T-cell (primary cell): ENCODE data around the gene NEK10. TPM values are rescaled to one million over a fixed set of nuclear protein-coding genes. Genes with fewer than 3 reads are reported as not detected.

ENCODE experiments used
- ATAC-seq, 4 experiments: fragments of 200-7000 bp in 3 of 4; fragments of 150-1000 bp in 1 of 4; cut with Tn5 transposase; replicated peaks in 1 of 4; 1 replicate in 3 of 4; 2 replicates in 1 of 4; pipeline ENCODE4 v1.10.0; 2021; ENCODE audit warnings: moderate library complexity in 3 of 4, mild to moderate bottlenecking in 2 of 4, moderate number of reproducible peaks in 1 of 4
- CTCF ChIA-PET, 2 donors: fragments of 300-600 bp; sonication (Branson Sonifier 250); formaldehyde crosslinking; loops; one replicate each; lab custom pipeline; 2022; ENCODE audit warnings: antibody characterized with exemption in 2 of 2; lab: Charles Lee
- POLR2A ChIA-PET, 2 donors: fragments of 300-600 bp; sonication (Branson Sonifier 250); formaldehyde crosslinking; loops; one replicate each; lab custom pipeline; 2022; ENCODE audit warnings: antibody characterized with exemption in 2 of 2; lab: Charles Lee
- DNase-seq, 35 experiments: peaks; one replicate each; pipeline versions ENCODE4 v3.0.0 to v3.0.0-alpha.2; 2013 to 2023
- H3K27ac ChIP-seq: one replicate; pipeline ENCODE4 v1.5.1; 2013; ENCODE audit warnings: low read length
- H3K27me3 ChIP-seq, 2 experiments: replicated peaks in 1 of 2; 1 replicate in 1 of 2; 2 replicates in 1 of 2; pipeline versions ENCODE4 v1.6.1 to v1.7.0; 2013; ENCODE audit warnings: low read length in 1 of 2, mixed read lengths in 1 of 2; ENCODE audit not compliant: control insufficient read depth in 2 of 2, insufficient read depth in 2 of 2; ENCODE audit errors: extremely low read depth in 1 of 2
- H3K36me3 ChIP-seq, 2 donors: 1 replicate in 1 of 2; 2 replicates in 1 of 2; pipeline versions ENCODE4 v1.6.1 to v1.7.0; 2013; ENCODE audit warnings: low read length in 1 of 2; ENCODE audit not compliant: control insufficient read depth in 2 of 2, insufficient read depth in 1 of 2; ENCODE audit errors: extremely low read depth in 1 of 2
- H3K4me1 ChIP-seq, 2 experiments: 1 replicate in 1 of 2; 2 replicates in 1 of 2; pipeline versions ENCODE4 v1.6.1 to v1.7.0; 2013; ENCODE audit warnings: low read length in 2 of 2, mixed read lengths in 1 of 2; ENCODE audit not compliant: insufficient read depth in 2 of 2, control insufficient read depth in 1 of 2; ENCODE audit errors: extremely low read depth in 1 of 2
- H3K4me3 ChIP-seq, 2 donors: 1 replicate in 1 of 2; 2 replicates in 1 of 2; pipeline versions ENCODE4 v1.5.1 to v1.7.0; 2013; ENCODE audit warnings: mild to moderate bottlenecking in 2 of 2, low read length in 1 of 2, moderate library complexity in 1 of 2; ENCODE audit not compliant: control insufficient read depth in 1 of 2; ENCODE audit errors: extremely low read depth in 1 of 2
- H3K9me3 ChIP-seq: 2 replicates; pipeline ENCODE4 v1.7.0; 2013
- H3K27ac Mint-ChIP-seq, 2 donors: one replicate each; pipeline ENCODE4 v1.8.0; 2020 to 2021; ENCODE audit warnings: mild to moderate bottlenecking in 2 of 2, mixed read lengths in 2 of 2
- H3K27me3 Mint-ChIP-seq, 2 donors: one replicate each; pipeline ENCODE4 v1.8.0; 2021 to 2022; ENCODE audit warnings: mixed read lengths in 2 of 2
- H3K36me3 Mint-ChIP-seq: one replicate; pipeline ENCODE4 v1.8.0; 2021; ENCODE audit warnings: mixed read lengths
- H3K4me1 Mint-ChIP-seq, 3 donors: one replicate each; pipeline ENCODE4 v1.8.0; 2020 to 2022; ENCODE audit warnings: mixed read lengths in 3 of 3, mild to moderate bottlenecking in 1 of 3
- H3K4me3 Mint-ChIP-seq, 3 donors: one replicate each; pipeline ENCODE4 v1.8.0; 2020 to 2022; ENCODE audit warnings: mild to moderate bottlenecking in 3 of 3, mixed read lengths in 3 of 3, moderate library complexity in 3 of 3
- H3K9me3 Mint-ChIP-seq, 3 donors: one replicate each; pipeline ENCODE4 v1.8.0; 2020 to 2022; ENCODE audit warnings: mixed read lengths in 3 of 3
- WGBS: methylation state at CpG from one replicate; pipeline ENCODE4 v1.1.5; 2013; ENCODE audit warnings: missing lambda C conversion rate; ENCODE audit not compliant: insufficient coverage; 5-methylcytosine and 5-hydroxymethylcytosine counted together
- total RNA-seq, 35 experiments: library from RNA in 6 of 35; stranded (reverse) in 6 of 35; fragments of 120-200 nt in 1 of 35; gene quantifications; one replicate each; pipeline versions ENCODE4 v1.2.1 to v1.2.4 and lab custom pipeline; 2013 to 2026

NEK10 gene
- total RNA-seq, 5 donors from 2014 or later (not counting 1 experiment from before 2014, with no cell fraction given): 0.73 to 2.2 (median 1.2) TPM

DNA sequence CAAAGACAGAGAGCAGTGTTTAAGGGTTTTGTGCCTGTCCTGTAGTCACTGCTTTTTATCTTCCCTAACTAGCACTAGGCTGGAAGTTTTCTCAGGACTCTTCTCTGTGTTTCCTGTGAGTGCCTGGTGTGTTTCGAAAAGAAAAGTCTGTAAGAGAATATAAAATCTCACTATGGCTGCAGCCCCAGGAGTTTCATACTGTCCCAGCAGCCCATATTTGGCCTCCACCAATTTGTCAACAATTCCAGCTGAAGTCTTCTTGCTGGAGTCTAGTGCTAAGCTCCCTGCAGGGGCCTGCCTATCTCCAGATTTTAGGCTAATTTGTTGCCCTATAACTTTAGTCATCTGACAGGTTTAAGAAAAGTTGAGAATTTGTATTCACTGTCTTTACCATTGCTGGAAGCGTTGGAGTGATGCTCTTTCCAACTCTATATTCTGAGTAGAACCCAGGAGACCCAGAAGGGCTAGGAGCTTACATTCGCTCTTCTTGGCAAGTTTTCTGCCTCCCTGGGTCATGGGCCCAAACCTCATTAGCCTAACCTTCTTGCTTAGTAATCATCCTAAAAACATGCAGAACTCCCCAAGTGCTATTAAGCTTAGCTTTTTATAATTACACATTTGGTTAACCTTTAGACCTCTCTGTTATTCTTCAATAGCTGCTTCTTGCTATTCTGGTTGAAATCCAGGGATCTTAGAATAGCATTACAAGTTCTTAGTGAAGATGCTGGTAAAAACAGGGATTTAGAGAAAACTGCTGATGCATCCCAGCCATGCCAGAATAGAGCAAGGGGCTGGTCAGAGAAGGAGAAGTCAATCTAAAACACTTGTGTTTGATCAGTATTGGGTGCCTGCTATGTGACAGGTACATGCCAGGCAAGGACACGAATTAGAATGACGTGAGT lies 283.1 kb downstream of the NEK10 start:
- DNase-seq (no peak), ATAC-seq (no peak)
- Mint-ChIP-seq H3K4me3 (no peak overlapping the region), H3K4me1 (no peaks in the 10 kb centered on the region), H3K9me3 (no peaks in the 10 kb centered on the region), H3K27me3 (peaks cover 0 to 8% of the 10 kb centered on the region in 2 donors), H3K27ac (no peak overlapping the region), H3K36me3 (no peaks in the 10 kb centered on the region)
- Histone ChIP-seq H3K4me1 (no peaks in the 10 kb centered on the region), H3K27ac (no peak overlapping the region), H3K27me3 (no peaks in the 10 kb centered on the region), H3K4me3 (no peak overlapping the region), H3K9me3 (no peaks in the 10 kb centered on the region), H3K36me3 (no peaks in the 10 kb centered on the region)
- ChIA-PET POLR2A (no interaction called here), CTCF (no interaction called here)
- WGBS: 67% methylated on average over 1 of the region's 5 CpGs

DNA sequence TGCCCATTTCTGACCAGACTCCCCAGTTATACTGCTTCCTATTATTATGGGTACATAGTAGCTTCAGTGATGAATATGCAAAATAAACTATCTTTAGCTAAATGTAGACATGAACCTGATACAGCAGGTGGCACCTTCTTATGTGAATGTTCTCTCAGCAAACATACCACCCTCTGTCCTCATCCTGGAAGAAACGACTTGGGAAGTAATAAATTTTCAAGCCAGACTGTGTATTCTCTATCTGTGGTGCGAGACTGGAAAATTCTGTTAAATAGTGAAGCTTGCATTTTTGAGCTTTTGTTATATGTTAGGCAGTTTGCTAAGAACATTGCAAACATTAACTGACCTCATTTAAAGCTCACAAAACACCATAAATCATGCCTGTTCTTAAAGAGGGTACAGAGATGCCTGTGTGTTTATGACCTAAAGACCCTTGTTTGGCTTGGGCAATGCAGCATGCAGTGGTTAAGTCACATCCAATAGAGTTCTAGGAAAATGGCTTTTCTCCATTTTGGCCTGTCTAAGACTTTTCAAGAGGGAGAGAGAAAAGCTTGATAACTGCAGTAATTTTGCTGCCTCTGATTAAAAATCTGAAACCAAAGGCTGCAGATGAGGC lies 287.1 kb downstream of the NEK10 start:
- H3K4me3 ChIP-seq: no peak overlapping the region
- no peaks in the 10 kb centered on the region for H3K9me3 ChIP-seq
- peaks cover 0 to 8% of the 10 kb centered on the region in 2 donors for H3K27me3 Mint-ChIP-seq
- no peak overlapping the region for H3K27ac ChIP-seq
- H3K4me1 Mint-ChIP-seq: no peaks in the 10 kb centered on the region
- CTCF ChIA-PET: no interaction called here
- no peaks in the 10 kb centered on the region for H3K36me3 ChIP-seq
- H3K36me3 Mint-ChIP-seq: no peaks in the 10 kb centered on the region
- POLR2A ChIA-PET: no interaction called here
- no peak overlapping the region for H3K4me3 Mint-ChIP-seq
- H3K27me3 ChIP-seq: no peaks in the 10 kb centered on the region
- WGBS: no CpG with 5 or more reads among the region's 2 CpGs
- DNase-seq (no peak), ATAC-seq (no peak)
- no peak overlapping the region for H3K27ac Mint-ChIP-seq
- H3K4me1 ChIP-seq: no peaks in the 10 kb centered on the region
- H3K9me3 Mint-ChIP-seq: no peaks in the 10 kb centered on the region

DNA sequence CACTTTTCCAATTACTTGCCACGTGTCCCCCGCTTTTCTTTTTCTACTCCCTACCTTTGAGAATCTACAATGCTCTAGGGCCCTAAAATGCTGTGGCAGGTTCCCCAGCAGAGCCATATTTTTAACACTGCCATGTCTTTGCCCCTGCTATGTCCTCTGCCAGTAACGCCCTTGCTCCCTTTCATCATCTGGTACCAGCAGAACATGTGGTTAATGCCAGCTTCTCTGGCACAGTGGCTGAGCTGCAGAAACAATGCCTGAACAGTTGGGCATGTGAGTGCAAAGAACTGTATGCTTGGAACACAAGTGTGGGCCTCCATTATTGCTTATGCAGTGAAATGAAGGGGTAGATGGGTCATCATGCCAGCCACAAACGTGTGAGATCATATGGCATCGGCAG lies 287.6 kb downstream of the NEK10 start:
- no peaks in the 10 kb centered on the region for H3K9me3 Mint-ChIP-seq
- Histone ChIP-seq H3K27me3 (no peaks in the 10 kb centered on the region), H3K4me3 (no peak overlapping the region), H3K9me3 (no peaks in the 10 kb centered on the region), H3K4me1 (no peaks in the 10 kb centered on the region), H3K36me3 (no peaks in the 10 kb centered on the region), H3K27ac (no peak overlapping the region)
- no peaks in the 10 kb centered on the region for H3K4me1 Mint-ChIP-seq
- no peak for ATAC-seq
- no peak overlapping the region for H3K27ac Mint-ChIP-seq
- CTCF ChIA-PET: no interaction called here
- no peak overlapping the region for H3K4me3 Mint-ChIP-seq
- no peak for DNase-seq
- H3K36me3 Mint-ChIP-seq: no peaks in the 10 kb centered on the region
- H3K27me3 Mint-ChIP-seq: peaks cover 0 to 8% of the 10 kb centered on the region in 2 donors
- 50% methylated on average over 3 of the region's 5 CpGs for WGBS
- POLR2A ChIA-PET: no interaction called here

DNA sequence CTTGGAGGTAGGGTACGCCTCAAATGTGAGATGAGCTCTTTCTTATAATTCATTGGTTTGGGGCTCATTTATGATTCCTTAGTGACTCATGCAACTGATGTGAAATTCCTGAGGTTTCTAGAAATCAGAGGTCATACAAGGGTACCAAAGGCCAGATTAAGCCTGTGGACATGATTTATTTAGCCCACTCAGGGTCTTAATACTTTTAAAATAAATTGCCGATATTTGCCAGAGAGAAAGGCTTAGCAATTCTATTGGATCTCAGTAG lies 289.0 kb downstream of the NEK10 start:
- H3K36me3 ChIP-seq: no peaks in the 10 kb centered on the region
- no peak overlapping the region for H3K27ac Mint-ChIP-seq
- H3K4me1 Mint-ChIP-seq: no peaks in the 10 kb centered on the region
- no peak overlapping the region for H3K27ac ChIP-seq
- DNase-seq (no peak), ATAC-seq (no peak)
- ChIA-PET CTCF (no interaction called here), POLR2A (no interaction called here)
- H3K4me3 ChIP-seq: no peak overlapping the region
- no peaks in the 10 kb centered on the region for H3K9me3 ChIP-seq
- H3K27me3 Mint-ChIP-seq: peaks cover 0 to 3% of the 10 kb centered on the region in 2 donors
- no peaks in the 10 kb centered on the region for H3K9me3 Mint-ChIP-seq
- no peaks in the 10 kb centered on the region for H3K4me1 ChIP-seq
- no peak overlapping the region for H3K4me3 Mint-ChIP-seq
- no peaks in the 10 kb centered on the region for H3K27me3 ChIP-seq
- no peaks in the 10 kb centered on the region for H3K36me3 Mint-ChIP-seq
- WGBS: no CpG with 5 or more reads among the region's 2 CpGs

DNA sequence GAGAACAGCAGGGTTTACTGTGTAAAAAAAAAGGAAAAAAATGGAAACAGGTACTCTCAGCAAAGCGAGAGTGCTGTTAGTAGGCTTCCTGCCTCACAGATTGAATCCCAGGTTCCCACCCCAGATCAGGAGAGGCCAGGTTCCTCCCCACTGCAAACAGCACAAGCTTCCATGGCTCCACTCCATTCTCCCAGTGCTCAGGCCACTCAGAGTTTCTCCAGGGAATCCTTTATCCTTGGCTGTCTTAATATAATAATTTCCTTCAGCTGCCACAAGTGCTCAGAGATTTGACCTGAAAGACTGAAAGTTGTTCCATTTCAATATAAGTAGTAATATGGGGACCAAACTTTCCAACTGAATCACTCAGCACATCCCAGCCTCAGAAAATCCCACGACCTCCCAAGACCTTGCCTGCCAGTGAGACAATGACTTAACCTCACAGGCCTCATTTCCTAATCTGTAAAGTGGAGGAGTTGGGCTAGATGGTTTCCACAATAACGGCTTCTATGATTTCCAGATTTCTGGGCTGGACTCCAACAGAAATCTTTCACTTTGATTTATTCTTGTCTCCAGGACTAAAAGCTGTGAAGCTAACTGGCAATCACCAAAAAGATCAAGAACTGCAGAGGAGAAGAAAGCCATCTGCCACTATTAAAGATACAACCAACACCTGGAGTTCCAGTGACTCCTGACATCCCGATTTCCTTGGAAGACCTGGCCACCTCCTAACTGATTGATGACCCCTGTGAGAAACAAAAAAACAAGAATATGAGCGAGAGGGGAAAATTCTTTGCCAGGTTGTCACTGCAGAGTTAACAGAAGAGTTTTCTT lies 289.5 kb downstream of the NEK10 start:
- no peak overlapping the region for H3K27ac ChIP-seq
- H3K36me3 ChIP-seq: no peaks in the 10 kb centered on the region
- peaks cover 0 to 8% of the 10 kb centered on the region in 2 donors for H3K27me3 Mint-ChIP-seq
- H3K36me3 Mint-ChIP-seq: no peaks in the 10 kb centered on the region
- DNase-seq (no peak), ATAC-seq (no peak)
- no peaks in the 10 kb centered on the region for H3K4me1 ChIP-seq
- WGBS: 100% methylated on average over 1 of the region's 5 CpGs
- H3K4me3 ChIP-seq: no peak overlapping the region
- ChIA-PET POLR2A (no interaction called here), CTCF (no interaction called here)
- H3K27ac Mint-ChIP-seq: no peak overlapping the region
- H3K27me3 ChIP-seq: no peaks in the 10 kb centered on the region
- no peaks in the 10 kb centered on the region for H3K9me3 ChIP-seq
- no peaks in the 10 kb centered on the region for H3K9me3 Mint-ChIP-seq
- H3K4me3 Mint-ChIP-seq: no peak overlapping the region
- no peaks in the 10 kb centered on the region for H3K4me1 Mint-ChIP-seq

DNA sequence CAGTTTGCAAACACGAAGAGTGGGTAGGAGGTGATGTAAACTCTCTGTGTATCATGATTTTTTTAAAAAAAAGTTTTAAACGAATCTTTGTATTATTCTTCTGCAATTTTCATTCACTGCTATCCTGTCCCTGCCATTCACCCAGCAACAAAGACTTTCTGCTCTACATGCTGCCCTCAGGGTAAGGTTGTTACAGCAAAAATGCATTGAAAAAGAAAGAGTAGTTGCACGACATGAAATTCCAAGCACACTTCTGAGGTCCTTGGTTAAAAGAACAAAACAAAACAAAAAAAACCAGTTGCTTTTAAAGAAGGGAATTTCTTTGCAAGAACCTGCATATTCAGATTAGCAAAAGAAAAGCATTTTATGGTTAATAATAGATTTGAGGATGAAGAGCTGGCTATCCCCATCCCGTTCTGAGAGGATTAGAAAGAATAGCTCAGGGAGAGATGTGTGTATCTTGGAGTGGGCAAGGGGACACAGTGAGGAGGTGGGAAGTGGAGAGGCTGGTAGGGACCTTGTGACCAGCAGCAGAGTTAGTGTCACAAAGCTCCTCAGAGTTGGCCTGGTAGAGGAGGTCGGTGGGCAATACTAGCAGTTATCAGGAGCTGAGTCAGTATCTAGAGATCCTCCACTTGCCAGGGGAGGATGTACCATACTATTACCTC lies 290.8 kb downstream of the NEK10 start:
- Mint-ChIP-seq H3K4me1 (no peaks in the 10 kb centered on the region), H3K9me3 (no peaks in the 10 kb centered on the region), H3K36me3 (no peaks in the 10 kb centered on the region), H3K27ac (no peak overlapping the region), H3K27me3 (peaks cover 4 to 12% of the 10 kb centered on the region in 2 donors), H3K4me3 (no peak overlapping the region)
- Histone ChIP-seq H3K36me3 (no peaks in the 10 kb centered on the region), H3K4me3 (no peak overlapping the region), H3K9me3 (no peaks in the 10 kb centered on the region), H3K4me1 (no peaks in the 10 kb centered on the region), H3K27ac (no peak overlapping the region), H3K27me3 (no peaks in the 10 kb centered on the region)
- ATAC-seq: no peak
- 50% methylated on average over 1 of the region's 5 CpGs for WGBS
- no peak for DNase-seq
- CTCF ChIA-PET: no interaction called here
- POLR2A ChIA-PET: no interaction called here
